K562 (cell line): ENCODE data around the gene MICU1.

ENCODE experiments used
- ARNT ChIP-seq, 2 experiments: fragments of 450-650 bp; IDR thresholded peaks; 2 replicates each; pipeline ENCODE4 v1.6.1; 2016; ENCODE audit warnings: mild to moderate bottlenecking in 1 of 2
- GTF2F1 ChIP-seq: IDR thresholded peaks from 2 replicates; pipeline ENCODE4 v1.6.1; 2011; ENCODE audit warnings: low read depth, low read length, improper control_type of control experiment

- TF ChIP-seq GTF2F1, result no peak
- no peak for TF ChIP-seq ARNT (IDR thresholded peaks at IDR 0.05)
Measured at GRCh38 chr10:72323108-72323749, 302.6 kb downstream of the MICU1 start.
